ENCODE data around the gene SCN4A. TPM values are rescaled to one million over a fixed set of nuclear protein-coding genes. Genes with fewer than 3 reads are reported as not detected.

SCN4A gene
- 0.10 TPM in 1 of 2 replicates, not detected in the other for polyA plus RNA-seq

DNA sequence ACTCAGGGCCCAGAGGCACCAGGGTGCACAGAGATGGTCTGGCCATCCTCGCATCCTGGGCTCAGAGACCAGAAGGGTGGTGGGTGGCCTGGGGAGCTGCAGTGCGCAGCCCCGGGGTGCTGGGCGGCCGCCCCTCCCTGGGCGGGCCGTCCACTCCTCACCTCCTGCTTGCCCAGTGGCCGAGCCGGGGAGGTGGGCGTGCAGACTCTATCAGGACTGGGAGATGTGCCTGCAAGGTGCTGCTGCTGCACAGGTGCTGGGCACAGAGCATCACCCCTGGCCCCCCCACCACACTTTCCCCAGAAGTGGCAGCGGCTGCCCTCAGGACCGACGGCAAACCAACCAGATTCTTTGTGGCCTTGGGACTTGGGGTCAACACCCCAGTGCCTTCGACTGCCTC lies at the start of gene SCN4A:
Gene SCN4A (minus strand): TSS at position 123 of the 400 bp plus-strand sequence. CDS start 77 bp downstream, at position 46.

DNA sequence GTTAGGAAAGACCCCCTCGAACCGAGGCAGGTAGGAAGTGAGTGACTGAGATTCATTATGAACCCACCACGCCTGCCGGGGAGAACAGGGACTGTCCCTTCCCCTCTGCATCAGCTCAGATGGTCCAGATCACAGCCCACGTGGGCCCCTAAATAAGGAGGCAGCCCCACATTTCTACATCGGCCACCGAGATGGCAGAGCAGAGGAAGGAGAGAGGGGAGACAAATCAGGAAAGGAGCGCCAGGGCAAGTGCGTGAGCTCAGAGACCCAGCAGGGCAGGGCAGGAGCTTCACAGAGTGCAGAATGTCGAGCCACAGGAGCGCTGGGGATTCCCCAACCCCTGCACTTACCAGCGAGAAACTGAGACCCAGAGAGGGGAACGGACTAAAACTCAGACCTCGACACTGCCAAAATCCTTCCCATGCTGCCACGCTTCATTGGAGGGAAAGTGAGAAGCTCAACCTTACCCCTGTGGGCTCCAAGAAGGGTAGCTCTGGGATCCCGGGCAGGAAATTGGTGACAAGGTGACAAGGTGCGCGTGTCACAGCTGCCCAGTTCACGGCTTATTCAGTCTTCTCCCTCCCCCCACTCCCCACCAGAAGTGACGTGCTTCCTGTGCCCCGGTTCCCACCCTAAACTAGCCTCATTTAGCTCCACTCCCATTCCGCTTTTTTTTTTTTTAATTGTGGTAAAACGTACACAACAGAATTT lies 47.5 kb upstream of the SCN4A start, which contains the start of gene ICAM2:
Gene ICAM2 (minus strand): TSS at position 578 of the 711 bp plus-strand sequence. CDS start 13,942 bp downstream, outside the sequence.

DNA sequence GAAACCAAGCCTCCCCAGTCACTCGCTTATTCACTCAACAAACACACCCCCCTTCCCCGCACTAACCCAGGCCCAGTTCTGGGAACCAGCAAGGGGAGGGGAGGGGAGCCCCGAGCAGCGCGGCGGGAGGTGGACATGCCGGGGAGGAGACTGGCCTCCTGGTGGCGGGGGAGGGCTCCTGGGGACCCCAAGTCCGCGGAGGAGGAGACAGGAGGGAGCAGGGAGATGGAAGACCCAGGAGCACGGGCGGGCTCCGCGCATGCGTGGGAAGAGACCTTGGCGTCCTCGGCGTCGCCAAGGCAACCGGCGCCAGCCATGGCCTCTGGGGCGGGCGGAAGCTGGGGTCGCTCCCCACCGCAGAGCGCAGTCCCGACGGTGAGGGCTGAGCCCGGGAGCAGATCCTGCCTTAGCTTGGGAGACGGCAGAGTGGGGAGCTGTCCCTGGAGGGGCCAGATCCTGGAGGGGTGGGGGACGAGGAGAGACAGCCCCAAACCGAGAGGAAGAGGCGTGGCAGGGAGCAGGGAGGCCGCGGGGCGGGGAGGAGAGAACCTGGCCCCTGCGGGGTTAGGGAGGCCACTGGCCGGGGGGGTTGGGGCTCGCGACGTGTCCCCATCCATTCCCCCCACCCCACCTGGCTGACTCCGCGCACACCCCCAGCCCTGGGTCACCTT lies 25.5 kb upstream of the SCN4A start, which contains the start of gene PRR29:
Gene PRR29 (plus strand): TSS at position 302 of the 671 bp plus-strand sequence. CDS start 14 bp downstream, at position 316.

DNA sequence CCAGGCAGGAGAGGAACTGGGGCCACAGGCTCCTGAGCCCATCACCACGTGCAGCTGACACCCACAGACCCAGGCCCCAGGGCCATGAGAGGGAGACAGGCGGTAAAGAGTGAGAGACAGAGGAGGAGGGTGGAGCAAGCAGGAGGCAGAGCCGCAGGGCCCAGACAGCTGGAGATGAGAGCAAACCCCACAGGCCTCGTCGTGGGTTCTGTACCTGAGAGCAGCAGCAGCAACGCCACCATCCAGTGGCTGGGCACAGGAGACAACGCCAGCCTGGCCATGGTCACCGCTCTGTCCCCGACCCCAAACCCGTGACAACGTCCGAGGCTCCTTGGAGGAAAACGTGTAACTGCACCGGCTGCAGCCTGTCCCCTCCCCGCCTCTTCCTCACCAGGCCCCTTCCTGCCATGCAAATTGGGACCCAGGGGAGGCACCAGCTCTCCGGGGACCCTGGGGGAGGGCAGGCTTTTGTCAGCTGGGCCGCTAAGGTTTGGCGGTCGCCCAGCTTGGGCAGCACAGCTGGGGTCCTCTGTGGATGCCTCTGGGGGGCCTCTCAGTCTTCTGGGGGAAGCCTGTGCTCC lies 40.6 kb downstream of the SCN4A start, which contains the start of gene CD79B:
Gene CD79B (minus strand): TSS at position 351 of the 581 bp plus-strand sequence. CDS start 70 bp downstream, at position 281.

DNA sequence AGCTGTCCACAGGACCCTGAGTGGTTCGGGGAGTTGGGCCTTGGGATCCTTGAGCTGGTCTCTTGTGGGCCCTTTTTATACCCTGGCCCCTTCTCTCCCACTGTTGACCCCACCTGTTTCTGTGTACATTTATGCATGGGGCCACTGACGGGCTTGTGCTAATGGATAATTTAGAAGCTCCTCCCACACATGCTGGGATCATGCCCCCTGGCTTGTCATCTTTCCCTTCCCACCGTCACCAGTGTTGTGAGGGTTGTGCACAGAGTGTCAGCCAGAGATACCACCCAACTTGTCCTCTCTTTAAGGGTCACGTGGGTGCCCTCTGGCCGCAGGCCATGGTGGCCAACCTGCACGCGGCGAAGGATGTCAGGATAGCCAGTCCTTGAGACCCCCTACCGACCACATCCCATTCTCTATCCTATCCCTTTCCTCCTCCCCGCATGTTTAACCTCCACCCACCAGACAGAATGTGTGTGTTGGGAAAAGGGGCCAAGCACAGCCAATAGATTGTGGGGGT lies 53.9 kb downstream of the SCN4A start, which contains the start of gene GH1:
Gene GH1 (minus strand): TSS at position 51 of the 517 bp plus-strand sequence. CDS start 63 bp downstream, outside the sequence.

DNA sequence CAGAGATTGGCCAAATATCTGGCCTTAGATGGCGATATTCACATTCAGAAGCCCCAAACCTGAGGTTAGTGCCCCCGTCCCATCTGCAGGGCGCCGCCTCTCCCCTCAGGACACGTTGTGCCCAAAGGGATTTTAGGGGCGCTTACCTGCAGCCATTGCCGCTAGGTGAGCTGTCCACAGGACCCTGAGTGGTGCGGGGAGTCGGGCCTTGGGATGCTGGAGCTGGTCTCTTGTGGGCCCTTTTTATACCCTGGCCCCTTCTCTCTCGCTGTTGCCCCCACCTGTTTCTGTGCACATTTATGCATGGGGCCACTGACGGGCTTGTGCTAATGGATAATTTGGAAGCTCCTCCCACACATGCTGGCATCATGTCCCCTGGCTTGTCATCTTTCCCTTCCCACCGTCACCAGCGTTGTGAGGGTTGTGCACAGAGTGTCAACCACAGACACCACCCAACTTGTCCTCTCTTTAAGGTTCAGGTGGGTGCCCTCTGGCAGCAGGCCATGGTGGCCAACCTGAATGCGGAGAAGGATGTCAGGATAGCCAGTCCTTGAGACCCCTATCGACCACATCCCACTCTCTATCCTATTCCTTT lies 61.6 kb downstream of the SCN4A start, which contains the start of gene CSHL1:
Gene CSHL1 (minus strand): TSS at position 218 of the 595 bp plus-strand sequence. CDS start 62 bp downstream, at position 156.

DNA sequence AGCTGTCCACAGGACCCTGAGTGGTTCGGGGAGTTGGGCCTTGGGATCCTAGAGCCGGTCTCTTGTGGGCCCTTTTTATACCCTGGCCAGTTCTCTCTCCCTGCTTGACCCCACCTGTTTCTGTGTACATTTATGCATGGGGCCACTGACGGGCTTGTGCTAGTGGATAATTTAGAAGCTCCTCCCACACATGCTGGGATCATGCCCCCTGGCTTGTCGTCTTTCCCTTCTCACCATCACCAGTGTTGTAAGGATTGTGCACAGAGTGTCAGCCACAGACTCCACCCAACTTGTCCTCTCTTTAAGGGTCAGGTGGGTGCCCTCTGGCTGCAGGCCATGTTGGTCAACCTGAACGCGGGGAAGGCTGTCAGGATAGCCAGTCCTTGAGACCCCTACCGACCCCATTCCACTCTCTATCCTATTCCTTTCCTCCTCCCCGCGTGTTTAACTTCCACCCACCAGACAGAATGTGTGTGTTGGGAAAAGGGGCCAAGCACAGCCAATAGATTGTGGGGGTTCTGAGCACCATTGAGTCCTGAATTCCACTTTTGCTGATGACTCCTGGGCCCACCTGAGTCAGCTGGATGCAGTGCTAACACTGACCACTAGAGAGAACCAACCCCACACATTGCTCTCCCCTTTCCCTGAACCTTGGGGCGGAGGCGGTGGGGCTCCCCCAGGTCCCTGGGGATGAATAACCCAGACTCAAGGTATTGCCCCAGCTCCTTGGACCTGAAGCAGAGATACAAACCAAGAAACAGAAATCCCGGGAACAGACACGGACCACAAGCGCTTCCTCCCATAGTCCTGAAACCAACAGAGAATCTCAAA lies 76.0 kb downstream of the SCN4A start, which contains the start of gene CSH1:
Gene CSH1 (minus strand): TSS at position 51 of the 831 bp plus-strand sequence. CDS start 63 bp downstream, outside the sequence.

Other genes starting within 250 kb of the SCN4A start
- 13.1 and 17.3 TPM in 2 replicates for gene STRADA, start 231.1 kb downstream of the SCN4A start, polyA plus RNA-seq
- gene CCDC47, start 199.3 kb downstream of the SCN4A start, polyA plus RNA-seq: 70.6 and 83.0 TPM in 2 replicates
- 26.0 and 30.9 TPM in 2 replicates for gene DDX42, start 198.7 kb downstream of the SCN4A start, polyA plus RNA-seq
- gene PSMC5, start 145.5 kb downstream of the SCN4A start, polyA plus RNA-seq: 189 and 271 TPM in 2 replicates
- 9.9 and 16.4 TPM in 2 replicates for gene FTSJ3, start 145.3 kb downstream of the SCN4A start, polyA plus RNA-seq
- gene SMARCD2, start 130.2 kb downstream of the SCN4A start, polyA plus RNA-seq: 0.27 and 1.8 TPM in 2 replicates
- not detected in 2 replicates for gene CSH2, start 99.2 kb downstream of the SCN4A start, polyA plus RNA-seq
- gene GH2, start 91.0 kb downstream of the SCN4A start, polyA plus RNA-seq: not detected in 2 replicates
- not detected in 2 replicates for gene CSH1, start 76.3 kb downstream of the SCN4A start, polyA plus RNA-seq
- not detected in 2 replicates for gene CSHL1, start 61.7 kb downstream of the SCN4A start, polyA plus RNA-seq
- gene GH1, start 54.1 kb downstream of the SCN4A start, polyA plus RNA-seq: not detected in 2 replicates
- gene CD79B, start 40.6 kb downstream of the SCN4A start, polyA plus RNA-seq: not detected in 2 replicates
- gene PRR29, start 25.4 kb upstream of the SCN4A start, polyA plus RNA-seq: not detected in 2 replicates
- 5.1 and 6.0 TPM in 2 replicates for gene ICAM2, start 47.7 kb upstream of the SCN4A start, polyA plus RNA-seq
- 0.94 and 2.0 TPM in 2 replicates for gene ERN1, start 157.2 kb upstream of the SCN4A start, polyA plus RNA-seq